IMR-90 (cell line): ENCODE data around the gene ARHGAP15. TPM values are rescaled to one million over a fixed set of nuclear protein-coding genes. Genes with fewer than 3 reads are reported as not detected.

Source experiments
- ATAC-seq: fragments of 200-7000 bp; cut with Tn5 transposase; 2 replicates; pipeline ENCODE4 v1.9.1; 2020; ENCODE audit warnings: low read depth, mild to moderate bottlenecking, moderate library complexity
- BruUV-seq: library from RNA; stranded (reverse); fragments of 400-500 nt; replicated peaks from 2 replicates; lab custom pipeline; 2021; lab: Mats Ljungman, UMichigan
- CTCF ChIA-PET: fragments of 300-600 bp; formaldehyde crosslinking; extraction: SDS; loops from one replicate; lab custom pipeline; 2021; ENCODE audit warnings: antibody characterized with exemption; lab: Yijun Ruan, JAX
- POLR2A ChIA-PET: fragments of 300-600 bp; sonication (Branson Sonifier 250); formaldehyde crosslinking; loops from one replicate; lab custom pipeline; 2022; ENCODE audit warnings: antibody characterized with exemption; ENCODE audit not compliant: unreplicated experiment; lab: Charles Lee
- DNase-seq: peaks from one replicate; pipeline ENCODE4 v3.0.0; 2013
- H2AFZ ChIP-seq: replicated peaks from 2 replicates; pipeline ENCODE3; 2013; ENCODE audit warnings: low read length, mild to moderate bottlenecking; ENCODE audit not compliant: poor library complexity
- H2AK5ac ChIP-seq: 2 replicates; pipeline ENCODE4 v1.6.1; 2013; ENCODE audit warnings: low read depth, low read length, inconsistent platforms
- H2AK9ac ChIP-seq: replicated peaks from 2 replicates; pipeline ENCODE3; 2013; ENCODE audit warnings: mild to moderate bottlenecking, low read depth, low read length, moderate library complexity; ENCODE audit not compliant: poor library complexity
- H2BK120ac ChIP-seq: 2 replicates; pipeline ENCODE4 v1.6.1; 2013; ENCODE audit warnings: low read depth, low read length, inconsistent platforms
- H2BK15ac ChIP-seq: 3 replicates; pipeline ENCODE4 v1.6.1; 2013; ENCODE audit warnings: low read depth, low read length, inconsistent platforms
- H2BK20ac ChIP-seq: 2 replicates; pipeline ENCODE4 v1.6.1; 2013; ENCODE audit warnings: low read depth, mild to moderate bottlenecking, inconsistent platforms, low read length, moderate library complexity
- H2BK5ac ChIP-seq: 2 replicates; pipeline ENCODE4 v1.6.1; 2013; ENCODE audit warnings: mild to moderate bottlenecking, low read depth, low read length, inconsistent platforms; ENCODE audit not compliant: poor library complexity, severe bottlenecking
- H3K14ac ChIP-seq: replicated peaks from 2 replicates; pipeline ENCODE4 v1.6.1; 2013; ENCODE audit warnings: low read depth, low read length, inconsistent platforms
- H3K18ac ChIP-seq: 2 replicates; pipeline ENCODE4 v1.6.1; 2013; ENCODE audit warnings: low read depth, low read length, control low read depth
- H3K23ac ChIP-seq: 2 replicates; pipeline ENCODE4 v1.6.1; 2013; ENCODE audit warnings: low read depth, low read length, inconsistent platforms
- H3K27ac ChIP-seq: 2 replicates; pipeline ENCODE4 v1.5.1; 2013; ENCODE audit warnings: mild to moderate bottlenecking, control low read depth, low read length; ENCODE audit not compliant: insufficient read depth
- H3K27me3 ChIP-seq: 2 replicates; pipeline ENCODE4 v1.6.1; 2013; ENCODE audit warnings: low read length; ENCODE audit not compliant: control insufficient read depth, insufficient read depth
- H3K36me3 ChIP-seq: 2 replicates; pipeline ENCODE4 v1.6.1; 2013; ENCODE audit warnings: low read length, mixed read lengths; ENCODE audit not compliant: control insufficient read depth, insufficient read depth
- H3K4ac ChIP-seq: 2 replicates; pipeline ENCODE4 v1.6.1; 2013; ENCODE audit warnings: low read depth, low read length, inconsistent platforms
- H3K4me1 ChIP-seq: 2 replicates; pipeline ENCODE4 v1.6.1; 2013; ENCODE audit warnings: low read length, mixed read lengths; ENCODE audit not compliant: control insufficient read depth, insufficient read depth
- H3K4me2 ChIP-seq: 2 replicates; pipeline ENCODE4 v1.6.1; 2013; ENCODE audit warnings: low read depth, mild to moderate bottlenecking, control low read depth, low read length, moderate library complexity
- H3K4me3 ChIP-seq: 2 replicates; pipeline ENCODE4 v1.5.1; 2013; ENCODE audit warnings: low read depth, mild to moderate bottlenecking, control low read depth, low read length, moderate library complexity; ENCODE audit not compliant: insufficient read depth
- H3K56ac ChIP-seq: 2 replicates; pipeline ENCODE4 v1.6.1; 2013; ENCODE audit warnings: low read length, inconsistent platforms; ENCODE audit not compliant: insufficient read depth; ENCODE audit errors: extremely low read depth
- H3K79me1 ChIP-seq, 2 experiments: 2 replicates each; pipeline ENCODE4 v1.6.1; 2013; ENCODE audit warnings: low read length in 2 of 2, inconsistent platforms in 1 of 2, low read depth in 1 of 2
- H3K9ac ChIP-seq: 2 replicates; pipeline ENCODE4 v1.6.1; 2013; ENCODE audit warnings: low read depth, low read length, control low read depth
- H3K9me1 ChIP-seq: 2 replicates; pipeline ENCODE4 v1.6.1; 2013; ENCODE audit warnings: low read length, inconsistent platforms; ENCODE audit not compliant: insufficient read depth
- H3K9me3 ChIP-seq: 2 replicates; pipeline ENCODE4 v1.6.1; 2013; ENCODE audit warnings: low read length; ENCODE audit not compliant: control insufficient read depth, insufficient read depth
- H4K20me1 ChIP-seq: 2 replicates; pipeline ENCODE4 v1.6.1; 2013; ENCODE audit warnings: low read length, inconsistent platforms; ENCODE audit not compliant: insufficient read depth
- H4K5ac ChIP-seq: 2 replicates; pipeline ENCODE4 v1.6.1; 2013; ENCODE audit warnings: mild to moderate bottlenecking, low read depth, low read length, control low read depth
- H4K8ac ChIP-seq, 2 experiments: 2 replicates each; pipeline ENCODE4 v1.6.1; 2013; ENCODE audit warnings: low read depth in 2 of 2, low read length in 2 of 2, control low read depth in 1 of 2, inconsistent platforms in 1 of 2
- H4K91ac ChIP-seq: 2 replicates; pipeline ENCODE4 v1.6.1; 2013; ENCODE audit warnings: low read depth, low read length, inconsistent platforms; ENCODE audit not compliant: insufficient read depth
- NFE2L2 ChIP-seq: fragments of 150-350 bp; IDR thresholded peaks from 2 replicates; pipeline ENCODE4 v1.6.1; 2016; ENCODE audit warnings: low read depth, mild to moderate bottlenecking, low read length
- WGBS, 2 experiments: methylation state at CpG; one replicate each; pipeline versions ENCODE4 v1.1.5 to v1.1.7; 2013; ENCODE audit warnings: missing lambda C conversion rate in 2 of 2; ENCODE audit not compliant: insufficient read length in 1 of 2; ENCODE audit errors: extremely low coverage in 2 of 2; 5-methylcytosine and 5-hydroxymethylcytosine counted together
- dilution Hi-C: fragments of 300-500 bp; cut with HindIII; formaldehyde crosslinking; loops from one replicate; pipeline ENCODE4 v1.14.3; 2018; ENCODE audit warnings: low sequenced_read_pairs; ENCODE audit not compliant: unreplicated experiment
- in situ Hi-C: fragments of 300-500 bp; cut with MboI; formaldehyde crosslinking; loops from 3 replicates; pipeline ENCODE4 v1.14.3; 2019; ENCODE audit warnings: low sequenced_read_pairs, inconsistent platforms, mixed read lengths
- intact Hi-C: fragments of 100-400 bp; cut with micrococcal nuclease; formaldehyde crosslinking; loops from 2 replicates; pipeline ENCODE4 v1.10.0; 2022
- polyA plus RNA-seq, 3 experiments: library from polyadenylated mRNA; depleted of rRNA; stranded (reverse); fragments of >200 nt; gene quantifications; 2 replicates each; pipeline ENCODE4 v1.2.3, GENCODE V29; 2012; ENCODE audit warnings: low replicate concordance in 1 of 3
- total RNA-seq: library from RNA; depleted of rRNA; stranded (reverse); fragments of >200 nt; gene quantifications from 2 replicates; pipeline ENCODE4 v1.2.3, GENCODE V29; 2012

Gene ARHGAP15
- total and polyA plus RNA-seq, 2 of the 4 experiments (the other 2 are of a cell fraction) = not detected

GRCh38 chr2:143493339-143493738 is 364.1 kb downstream of the ARHGAP15 start:
- Histone ChIP-seq H3K4ac (no peak overlapping the region), H4K20me1 (no peaks in the 10 kb centered on the region), H3K4me1 (0 out of 2 replicates have a peak, but pooled peaks cover 1% of the 10 kb centered on the region), H4K91ac (no peak overlapping the region), H3K27ac (no peak overlapping the region), H2BK120ac (no peak overlapping the region), H3K9ac (no peak overlapping the region), H3K9me3 (no peaks in the 10 kb centered on the region), H4K5ac (no peak overlapping the region), H2BK20ac (no peak overlapping the region), H3K14ac (no peak overlapping the region), H3K18ac (no peak overlapping the region), H3K9me1 (no peaks in the 10 kb centered on the region), H3K56ac (no peak overlapping the region), H2AFZ (no peak overlapping the region), H4K8ac (no peak overlapping the region), H3K27me3 (no peaks in the 10 kb centered on the region), H2AK9ac (no peak overlapping the region), H3K36me3 (no peaks in the 10 kb centered on the region), H3K4me2 (no peak overlapping the region), H2AK5ac (no peak overlapping the region), H3K4me3 (no peak overlapping the region), H3K23ac (no peak overlapping the region), H2BK5ac (no peak overlapping the region), H3K79me1 (no peaks in the 10 kb centered on the region), H2BK15ac (no peak overlapping the region)
- TF ChIP-seq NFE2L2 = no peak
- dilution Hi-C loops = no loop called here
- ATAC-seq = no peak
- DNase-seq = no peak
- in situ Hi-C loops = no loop called here
- ChIA-PET POLR2A (no interaction called here), CTCF (no interaction called here)
- intact Hi-C loops = no loop called here
- no TSS peak for BruUV-seq
- WGBS, 2 experiments = 100% methylated on average over 1 of the region's 1 CpG; no CpG with 5 or more reads in 1 of the 2 experiments
